ENCODE results near the gene MAP3K5. TPM values are rescaled to one million over a fixed set of nuclear protein-coding genes. Genes with fewer than 3 reads are reported as not detected.
A peak's percentile ranks its signal among the peaks of the same experiment; 100 is the strongest.

MAP3K5 gene
- total and polyA plus RNA-seq, 9 of the 15 experiments (the other 6 are each of a cell fraction or from before 2014, with no cell fraction given): 2.2 to 13.0 (median 9.9) TPM

DNA sequence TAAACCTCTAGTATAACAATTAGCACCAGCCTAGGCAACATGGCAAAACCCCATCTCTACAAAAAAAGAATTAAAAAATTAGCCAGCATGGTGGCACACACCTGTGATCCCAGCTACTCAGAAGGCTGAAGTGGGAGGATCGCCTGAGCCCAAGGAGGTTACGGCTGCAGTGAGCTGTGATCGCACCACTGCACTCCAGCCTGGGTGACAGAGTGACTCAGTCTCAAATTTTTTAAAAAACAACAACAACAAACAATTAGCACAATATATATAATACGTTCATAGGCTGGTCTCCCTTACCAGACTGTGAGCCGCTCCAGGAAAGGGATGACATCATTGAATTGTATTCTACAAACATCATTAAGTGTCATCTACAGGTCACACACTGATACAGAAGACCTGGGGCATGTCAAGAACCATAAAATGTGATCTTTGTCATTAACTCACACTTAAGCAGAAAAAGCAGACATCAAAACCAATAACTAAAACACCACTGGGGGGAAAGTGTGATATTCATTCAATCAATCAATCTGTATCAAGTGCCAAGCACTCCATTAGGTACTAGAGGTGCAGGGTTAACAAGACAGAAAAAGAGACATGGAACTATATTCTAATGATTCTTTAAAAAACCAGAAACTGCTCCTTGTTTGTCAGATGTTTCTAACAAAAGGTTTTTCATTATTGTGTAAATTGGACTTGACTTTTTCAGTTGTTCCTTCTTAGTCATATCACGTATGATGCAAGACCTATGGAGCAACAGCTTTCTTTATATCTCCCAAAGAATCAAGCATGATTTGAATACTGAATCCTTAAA, 17.8 kb downstream of the MAP3K5 start (continued):
- TF ChIP-seq, protein P1, sequence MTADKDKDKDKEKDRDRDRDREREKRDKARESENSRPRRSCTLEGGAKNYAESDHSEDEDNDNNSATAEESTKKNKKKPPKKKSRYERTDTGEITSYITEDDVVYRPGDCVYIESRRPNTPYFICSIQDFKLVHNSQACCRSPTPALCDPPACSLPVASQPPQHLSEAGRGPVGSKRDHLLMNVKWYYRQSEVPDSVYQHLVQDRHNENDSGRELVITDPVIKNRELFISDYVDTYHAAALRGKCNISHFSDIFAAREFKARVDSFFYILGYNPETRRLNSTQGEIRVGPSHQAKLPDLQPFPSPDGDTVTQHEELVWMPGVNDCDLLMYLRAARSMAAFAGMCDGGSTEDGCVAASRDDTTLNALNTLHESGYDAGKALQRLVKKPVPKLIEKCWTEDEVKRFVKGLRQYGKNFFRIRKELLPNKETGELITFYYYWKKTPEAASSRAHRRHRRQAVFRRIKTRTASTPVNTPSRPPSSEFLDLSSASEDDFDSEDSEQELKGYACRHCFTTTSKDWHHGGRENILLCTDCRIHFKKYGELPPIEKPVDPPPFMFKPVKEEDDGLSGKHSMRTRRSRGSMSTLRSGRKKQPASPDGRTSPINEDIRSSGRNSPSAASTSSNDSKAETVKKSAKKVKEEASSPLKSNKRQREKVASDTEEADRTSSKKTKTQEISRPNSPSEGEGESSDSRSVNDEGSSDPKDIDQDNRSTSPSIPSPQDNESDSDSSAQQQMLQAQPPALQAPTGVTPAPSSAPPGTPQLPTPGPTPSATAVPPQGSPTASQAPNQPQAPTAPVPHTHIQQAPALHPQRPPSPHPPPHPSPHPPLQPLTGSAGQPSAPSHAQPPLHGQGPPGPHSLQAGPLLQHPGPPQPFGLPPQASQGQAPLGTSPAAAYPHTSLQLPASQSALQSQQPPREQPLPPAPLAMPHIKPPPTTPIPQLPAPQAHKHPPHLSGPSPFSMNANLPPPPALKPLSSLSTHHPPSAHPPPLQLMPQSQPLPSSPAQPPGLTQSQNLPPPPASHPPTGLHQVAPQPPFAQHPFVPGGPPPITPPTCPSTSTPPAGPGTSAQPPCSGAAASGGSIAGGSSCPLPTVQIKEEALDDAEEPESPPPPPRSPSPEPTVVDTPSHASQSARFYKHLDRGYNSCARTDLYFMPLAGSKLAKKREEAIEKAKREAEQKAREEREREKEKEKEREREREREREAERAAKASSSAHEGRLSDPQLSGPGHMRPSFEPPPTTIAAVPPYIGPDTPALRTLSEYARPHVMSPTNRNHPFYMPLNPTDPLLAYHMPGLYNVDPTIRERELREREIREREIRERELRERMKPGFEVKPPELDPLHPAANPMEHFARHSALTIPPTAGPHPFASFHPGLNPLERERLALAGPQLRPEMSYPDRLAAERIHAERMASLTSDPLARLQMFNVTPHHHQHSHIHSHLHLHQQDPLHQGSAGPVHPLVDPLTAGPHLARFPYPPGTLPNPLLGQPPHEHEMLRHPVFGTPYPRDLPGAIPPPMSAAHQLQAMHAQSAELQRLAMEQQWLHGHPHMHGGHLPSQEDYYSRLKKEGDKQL (CRISPR knock-in tag; IDR thresholded peaks at IDR 0.05; ENCODE audit: borderline replicate concordance): no peak
- no peak for TF ChIP-seq BDP1 (IDR thresholded peaks at IDR 0.05; ENCODE audit: insufficient read depth, insufficient read length)
- TF ChIP-seq ATF2 (CRISPR knock-in tag; IDR thresholded peaks at IDR 0.05): no peak
- no peak for TF ChIP-seq TEAD2 (tag; IDR thresholded peaks at IDR 0.05)
- TF ChIP-seq OTX1 (CRISPR knock-in tag; IDR thresholded peaks at IDR 0.05): no peak
- no peak for TF ChIP-seq XRCC4 (IDR thresholded peaks at IDR 0.05; ENCODE audit: extremely low read depth, insufficient read depth, insufficient read length)
- TF ChIP-seq RAD21 (CRISPR knock-in tag; conservative IDR thresholded peaks at IDR 0.05 in 1 of 2, IDR thresholded peaks at IDR 0.05 in 1 of 2): no peak
- TF ChIP-seq ZSCAN32 (CRISPR knock-in tag; IDR thresholded peaks at IDR 0.05): peak; percentile 55; the same call in 1 of the 2 replicates
- TF ChIP-seq ATF7 (IDR thresholded peaks at IDR 0.05): peak; percentile 89
